ENCODE data around the gene RNF148.

- TF ChIP-seq REST (IDR thresholded peaks at IDR 0.05), result no peak
- no peak for TF ChIP-seq TAF1 (conservative IDR thresholded peaks at IDR 0.05)
- TF ChIP-seq RXRA (IDR thresholded peaks at IDR 0.05), result no peak
- TF ChIP-seq GABPA (IDR thresholded peaks at IDR 0.05 in 1 of 2, conservative IDR thresholded peaks at IDR 0.05 in 1 of 2), result no peak
- TF ChIP-seq CTCF (IDR thresholded peaks at IDR 0.05; ENCODE audit: low read depth, low read length, missing input control), result no peak
Measured at GRCh38 chr7:122719010-122719578, 16.4 kb upstream of the RNF148 start.

Data from liver (tissue), 3 donors.